GM18517 (cell line): Measurements from ENCODE around the gene KCTD19.

Source experiments
- ATAC-seq: cut with Tn5 transposase; IDR thresholded peaks from one replicate; pipeline ENCODE4 v1.9.1; 2021; ENCODE audit warnings: mild to moderate bottlenecking, moderate library complexity; ENCODE audit not compliant: unreplicated experiment

The KCTD19 gene

GRCh38 chr16:67246081-67246755, 80.3 kb downstream of the KCTD19 start:
- peak; percentile 22 for ATAC-seq

GRCh38 chr16:67245674-67246080, 80.9 kb downstream of the KCTD19 start:
- ATAC-seq, result no peak

- ATAC-seq, result no peak
Measured at GRCh38 chr16:67245186-67245585, 81.4 kb downstream of the KCTD19 start.

GRCh38 chr16:67244387-67245185, 82.0 kb downstream of the KCTD19 start:
- peak; percentile 54 for ATAC-seq

- no peak for ATAC-seq
Measured at GRCh38 chr16:67243481-67243880, 83.1 kb downstream of the KCTD19 start.

- ATAC-seq, result no peak
Measured at GRCh38 chr16:67242138-67242730, 84.3 kb downstream of the KCTD19 start.

- ATAC-seq, result no peak
Measured at GRCh38 chr16:67241008-67241900, 85.3 kb downstream of the KCTD19 start.

- ATAC-seq, result no peak
Measured at GRCh38 chr16:67240506-67240905, 86.0 kb downstream of the KCTD19 start.
